Endothelial cell of umbilical vein (primary cell): ENCODE results near the gene SGSM2. TPM values are rescaled to one million over a fixed set of nuclear protein-coding genes. Genes with fewer than 3 reads are reported as not detected.

Source experiments
- BruUV-seq: library from RNA; stranded (reverse); fragments of 400-500 nt; replicated peaks from 2 replicates; lab custom pipeline; 2021; lab: Mats Ljungman, UMichigan
- CTCF ChIA-PET: fragments of 300-600, 350-600 bp; sonication (Branson Sonifier 250); formaldehyde crosslinking; loops from one replicate; lab custom pipeline; 2021; ENCODE audit warnings: antibody characterized with exemption, inconsistent platforms; lab: Charles Lee
- POLR2A ChIA-PET: fragments of 300-600, 350-600 bp; sonication (Branson Sonifier 250); formaldehyde crosslinking; loops from one replicate; lab custom pipeline; 2021; ENCODE audit warnings: antibody characterized with exemption, inconsistent platforms; lab: Charles Lee
- DNase-seq: peaks from one replicate; pipeline ENCODE4 v3.0.0-alpha.2; 2011; ENCODE audit warnings: low read depth, low spot score
- FAIRE-seq: peaks from 2 replicates; lab custom pipeline; 2011; peaks lifted over from hg19 to GRCh38; lab: Jason Lieb, UNC
- H2AFZ ChIP-seq: 2 replicates; pipeline ENCODE4 v1.6.0; 2012; ENCODE audit warnings: low read depth, low read length, control low read depth, inconsistent platforms
- H3K27ac ChIP-seq: 2 replicates; pipeline ENCODE4 v1.5.1; 2011; ENCODE audit warnings: low read depth, mild to moderate bottlenecking, control low read depth, low read length, moderate library complexity; ENCODE audit not compliant: insufficient read depth
- H3K27me3 ChIP-seq, 2 experiments: 2 replicates each; pipeline versions ENCODE4 v1.6.0 to v1.6.1; 2011; ENCODE audit warnings: low read length in 2 of 2, mixed read lengths in 1 of 2; ENCODE audit not compliant: control insufficient read depth in 2 of 2, insufficient read depth in 2 of 2
- H3K36me3 ChIP-seq, 2 experiments: 2 replicates in 1 of 2; 3 replicates in 1 of 2; pipeline ENCODE4 v1.5.1; 2011; ENCODE audit warnings: low read length in 2 of 2, mild to moderate bottlenecking in 1 of 2, moderate library complexity in 1 of 2; ENCODE audit not compliant: control insufficient read depth in 2 of 2, insufficient read depth in 2 of 2; ENCODE audit errors: extremely low read depth in 1 of 2
- H3K4me1 ChIP-seq: 3 replicates; pipeline ENCODE4 v1.5.1; 2011; ENCODE audit warnings: mild to moderate bottlenecking, low read length; ENCODE audit not compliant: control insufficient read depth, insufficient read depth; ENCODE audit errors: extremely low read depth
- H3K4me2 ChIP-seq: 2 replicates; pipeline ENCODE4 v1.6.1; 2011; ENCODE audit warnings: low read length, control low read depth, mixed read lengths; ENCODE audit not compliant: insufficient read depth
- H3K4me3 ChIP-seq, 3 experiments: fragments of 200-600 bp in 1 of 3; sonication (generic), shearing (Covaris generic) in 1 of 3; replicated peaks in 1 of 3; 2 replicates each; pipeline ENCODE4 v1.5.1; 2011 to 2016; ENCODE audit warnings: control low read depth in 3 of 3, low read length in 3 of 3, mild to moderate bottlenecking in 2 of 3, inconsistent platforms in 1 of 3, low read depth in 1 of 3, moderate library complexity in 1 of 3; ENCODE audit not compliant: insufficient read depth in 1 of 3
- H3K79me2 ChIP-seq: 2 replicates; pipeline ENCODE4 v1.6.0; 2012; ENCODE audit warnings: low read length, inconsistent platforms; ENCODE audit not compliant: control insufficient read depth, insufficient read depth
- H3K9ac ChIP-seq: replicated peaks from 2 replicates; pipeline ENCODE3; 2011; ENCODE audit warnings: low read length, control low read depth; ENCODE audit not compliant: insufficient read depth; ENCODE audit errors: extremely low read depth
- H3K9me1 ChIP-seq: replicated peaks from 3 replicates; pipeline ENCODE4 v1.6.0; 2011; ENCODE audit warnings: mild to moderate bottlenecking, low read length; ENCODE audit not compliant: control insufficient read depth, insufficient read depth; ENCODE audit errors: extremely low read depth
- H3K9me3 ChIP-seq: replicated peaks from 2 replicates; pipeline ENCODE4 v1.5.1; 2012; ENCODE audit warnings: low read length, inconsistent platforms; ENCODE audit not compliant: control insufficient read depth, insufficient read depth
- H4K20me1 ChIP-seq: replicated peaks from 2 replicates; pipeline ENCODE3; 2011; ENCODE audit warnings: mild to moderate bottlenecking, low read length; ENCODE audit not compliant: control insufficient read depth, insufficient read depth; ENCODE audit errors: extremely low read depth
- CTCF ChIP-seq, 2 donors: IDR thresholded peaks; 1 replicate in 1 of 2; 2 replicates in 1 of 2; pipeline ENCODE4 v1.5.1; 2011; ENCODE audit warnings: low read length in 2 of 2, mild to moderate bottlenecking in 2 of 2, moderate library complexity in 2 of 2, control low read depth in 1 of 2, inconsistent platforms in 1 of 2, low read depth in 1 of 2; ENCODE audit not compliant: insufficient read depth in 1 of 2; ENCODE audit errors: extremely low read depth in 1 of 2
- EZH2 ChIP-seq: IDR thresholded peaks from 2 replicates; pipeline ENCODE4 v1.6.1; 2012; ENCODE audit warnings: borderline replicate concordance, low read depth, mild to moderate bottlenecking, moderate library complexity, low read length, inconsistent platforms; ENCODE audit not compliant: severe bottlenecking
- FOS ChIP-seq: IDR thresholded peaks from 2 replicates; pipeline ENCODE4 v1.6.1; 2011; ENCODE audit warnings: mild to moderate bottlenecking, low read length, moderate library complexity, borderline replicate concordance; ENCODE audit not compliant: insufficient read depth
- GATA2 ChIP-seq: IDR thresholded peaks from 2 replicates; pipeline ENCODE4 v1.7.0; 2011; ENCODE audit warnings: low read depth, mild to moderate bottlenecking, moderate library complexity, mixed read lengths, low read length; ENCODE audit not compliant: insufficient read length, insufficient read depth
- JUN ChIP-seq: IDR thresholded peaks from 2 replicates; pipeline ENCODE4 v1.6.1; 2011; ENCODE audit warnings: borderline replicate concordance, low read depth; ENCODE audit not compliant: insufficient read length, insufficient read depth
- MAX ChIP-seq: IDR thresholded peaks from 2 replicates; pipeline ENCODE4 v1.6.1; 2011; ENCODE audit not compliant: insufficient read depth, insufficient read length
- MYC ChIP-seq: IDR thresholded peaks from one replicate; pipeline ENCODE4 v1.6.1; 2011; ENCODE audit warnings: mild to moderate bottlenecking, low read depth, low read length
- POLR2AphosphoS5 ChIP-seq: IDR thresholded peaks from 2 replicates; pipeline ENCODE4 v1.6.1; 2012; ENCODE audit warnings: low read depth, mild to moderate bottlenecking, control low read depth, low read length, moderate library complexity; ENCODE audit not compliant: insufficient read depth
- dilution Hi-C: fragments of 300-500 bp; cut with MboI; formaldehyde crosslinking; loops from one replicate; pipeline ENCODE4 v1.15.0; 2019; ENCODE audit warnings: low sequenced_read_pairs; ENCODE audit not compliant: extremely low pct_ligation_motif_present
- intact Hi-C: fragments of 100-400 bp; cut with micrococcal nuclease; formaldehyde crosslinking; loops from one replicate; pipeline ENCODE4 v1.10.0; 2022
- polyA plus RNA-seq, 4 experiments: library from polyadenylated mRNA; depleted of rRNA in 3 of 4; stranded (reverse) in 3 of 4; unstranded in 1 of 4; fragments of >200 nt; gene quantifications; 2 replicates each; pipeline versions ENCODE4 v1.2.1 to v1.2.3, GENCODE V29; 2011 to 2012; ENCODE audit warnings: missing spikeins in 1 of 4
- total RNA-seq: library from RNA; stranded (reverse); gene quantifications from 2 replicates; pipeline ENCODE4 v1.2.3, GENCODE V29; 2021

The SGSM2 gene
- total and polyA plus RNA-seq, 2 donors (not counting 3 experiments of a cell fraction or from before 2014, with no cell fraction given) = 61.6 to 94.5 TPM

- H3K4me1 ChIP-seq = peaks cover 6% of the 10 kb centered on the region
- H3K9ac ChIP-seq = no peak overlapping the region
- FAIRE-seq (no peak), DNase-seq (no peak)
- peaks cover 0 to 17% of the 10 kb centered on the region in 2 experiments for H3K36me3 ChIP-seq
- H3K27me3 ChIP-seq = no peaks in the 10 kb centered on the region
- POLR2A ChIA-PET = no interaction called here
- intact Hi-C loops (no loop called here), dilution Hi-C loops (no loop called here)
- no peak overlapping the region for H2AFZ ChIP-seq
- no peak overlapping the region for H3K27ac ChIP-seq
- CTCF ChIA-PET = interaction anchor here (0.9 to 6.4 kb wide), 4 partner anchors 11 to 44 kb away, joined by 3 to 47 read pairs (median 16); no protein-coding TSS in a partner anchor
- H4K20me1 ChIP-seq = no peaks in the 10 kb centered on the region
- no peak for TF ChIP-seq POLR2AphosphoS5
- TF ChIP-seq FOS = no peak
- TF ChIP-seq GATA2 = no peak
- no peak for TF ChIP-seq MYC
- no peak for TF ChIP-seq EZH2
- TF ChIP-seq CTCF (IDR thresholded peaks at IDR 0.05; ENCODE audit: extremely low read depth in 1 of 2, insufficient read depth in 1 of 2, low read depth in 1 of 2, low read length in 2 of 2) = no peak
- no peak for TF ChIP-seq JUN
- no peak for TF ChIP-seq MAX
- H3K4me2 ChIP-seq = no peak overlapping the region
- H3K9me3 ChIP-seq = no peaks in the 10 kb centered on the region
- no peak overlapping the region for H3K4me3 ChIP-seq
- no peaks in the 10 kb centered on the region for H3K9me1 ChIP-seq
- no peaks in the 10 kb centered on the region for H3K79me2 ChIP-seq
- no TSS peak for BruUV-seq
Observed at GRCh38 chr17:2371183-2372130, 34.2 kb downstream of the SGSM2 start.
